GM19351 (cell line): ENCODE measurements around the gene NEDD8.

Source experiments
- ATAC-seq: cut with Tn5 transposase; IDR thresholded peaks from one replicate; pipeline ENCODE4 v1.9.1; 2021; ENCODE audit warnings: mild to moderate bottlenecking, moderate library complexity; ENCODE audit not compliant: unreplicated experiment

Gene NEDD8

DNA sequence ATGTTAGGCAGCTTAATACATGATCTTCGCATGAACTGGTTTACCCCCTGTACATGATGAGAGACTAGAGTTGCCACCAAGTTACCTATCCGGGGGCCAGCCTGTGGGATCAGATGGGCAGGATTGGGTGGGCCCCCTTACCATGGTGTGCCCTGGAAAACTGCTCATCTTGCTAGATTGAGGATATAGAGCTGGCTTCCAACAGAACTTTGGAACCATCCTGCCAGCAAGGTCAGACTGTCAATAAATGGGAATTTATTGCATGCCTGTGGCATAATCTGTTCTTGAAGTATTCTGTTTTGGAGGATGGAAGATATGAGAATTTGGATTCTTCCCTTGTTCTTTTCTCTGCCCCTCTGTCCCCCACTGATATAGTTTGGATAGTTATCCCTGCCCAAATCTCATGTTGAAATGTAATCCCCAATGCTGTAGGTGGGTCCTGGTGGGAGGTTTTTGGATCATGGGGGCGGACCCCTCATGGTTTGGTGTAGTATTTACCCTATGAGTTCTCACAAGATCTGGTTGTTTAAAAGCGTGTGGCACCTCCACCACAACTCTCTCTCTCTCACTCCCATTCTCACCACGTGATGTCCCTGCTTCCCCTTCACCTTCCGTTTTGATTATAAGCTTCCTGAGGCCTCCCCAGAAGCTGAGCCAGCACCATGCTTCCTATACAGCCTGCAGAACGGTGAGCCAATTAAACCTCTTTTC is 33.2 kb downstream of the NEDD8 start:
- ATAC-seq, result no peak

DNA sequence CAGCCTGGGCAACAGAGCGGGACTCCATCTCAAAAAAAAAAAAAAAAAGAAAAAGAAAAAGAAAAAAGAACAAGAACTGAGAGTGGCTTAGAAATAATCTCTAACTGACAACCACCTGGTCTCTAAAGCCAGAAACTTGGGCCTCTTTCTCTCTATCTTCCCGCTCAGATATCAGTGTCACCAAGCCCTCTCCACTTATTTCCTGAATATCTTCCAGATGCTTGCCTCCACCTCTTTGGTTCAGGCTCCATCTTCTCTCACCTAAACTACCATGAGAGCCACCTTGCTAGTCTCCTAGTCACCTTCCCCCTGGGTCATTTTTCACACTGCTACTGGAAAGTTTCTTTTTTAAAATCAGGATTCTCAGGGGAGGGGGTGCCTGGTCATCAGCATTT is 35.1 kb downstream of the NEDD8 start:
- ATAC-seq, result no peak

DNA sequence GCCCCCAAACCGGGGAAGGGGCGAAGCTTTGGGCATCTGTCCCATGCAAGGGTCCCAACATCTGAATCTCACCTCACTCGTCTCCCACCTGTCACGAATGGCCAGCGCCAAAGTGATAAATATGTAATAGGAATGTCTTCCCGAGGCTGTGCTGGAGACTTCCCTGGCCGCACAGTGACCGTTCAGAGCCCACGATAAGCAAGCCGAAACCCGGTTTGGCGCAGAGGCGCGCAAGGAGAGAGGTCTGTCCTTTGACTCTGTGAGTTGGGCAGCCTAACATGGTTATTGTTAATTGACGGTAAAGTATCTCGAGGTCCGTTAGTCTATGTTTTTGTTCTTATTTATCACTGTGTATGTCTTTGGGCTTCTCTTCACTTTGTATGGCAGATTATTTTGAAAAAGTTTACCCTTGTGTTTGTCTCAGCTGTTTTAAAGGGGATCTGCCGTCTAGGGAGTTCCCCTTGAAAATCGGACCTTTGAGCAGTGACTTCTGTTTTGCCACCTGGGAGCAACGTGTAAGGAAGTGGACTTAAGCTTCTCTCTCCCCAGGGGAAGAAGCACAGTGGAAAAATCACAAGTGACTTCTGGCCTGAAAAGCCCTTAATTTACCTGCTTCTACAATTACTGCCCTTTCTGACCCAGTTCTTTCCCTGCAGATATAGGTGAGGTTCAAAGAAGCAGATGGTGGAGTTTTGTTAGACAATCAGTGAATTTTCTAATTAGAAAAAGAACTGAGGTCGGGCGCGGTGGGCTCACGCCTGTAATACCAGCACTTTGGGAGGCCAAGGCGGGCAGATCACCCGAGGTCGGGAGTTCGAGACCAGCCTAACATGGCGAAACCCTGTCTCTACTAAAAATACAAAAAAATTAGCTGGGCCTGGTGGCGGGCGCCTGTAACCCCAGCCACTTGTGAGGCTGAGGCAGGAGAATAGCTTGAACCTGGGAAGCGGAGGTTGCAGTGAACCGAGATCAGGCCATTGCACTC is 35.8 kb downstream of the NEDD8 start:
- ATAC-seq, result peak; percentile 16

DNA sequence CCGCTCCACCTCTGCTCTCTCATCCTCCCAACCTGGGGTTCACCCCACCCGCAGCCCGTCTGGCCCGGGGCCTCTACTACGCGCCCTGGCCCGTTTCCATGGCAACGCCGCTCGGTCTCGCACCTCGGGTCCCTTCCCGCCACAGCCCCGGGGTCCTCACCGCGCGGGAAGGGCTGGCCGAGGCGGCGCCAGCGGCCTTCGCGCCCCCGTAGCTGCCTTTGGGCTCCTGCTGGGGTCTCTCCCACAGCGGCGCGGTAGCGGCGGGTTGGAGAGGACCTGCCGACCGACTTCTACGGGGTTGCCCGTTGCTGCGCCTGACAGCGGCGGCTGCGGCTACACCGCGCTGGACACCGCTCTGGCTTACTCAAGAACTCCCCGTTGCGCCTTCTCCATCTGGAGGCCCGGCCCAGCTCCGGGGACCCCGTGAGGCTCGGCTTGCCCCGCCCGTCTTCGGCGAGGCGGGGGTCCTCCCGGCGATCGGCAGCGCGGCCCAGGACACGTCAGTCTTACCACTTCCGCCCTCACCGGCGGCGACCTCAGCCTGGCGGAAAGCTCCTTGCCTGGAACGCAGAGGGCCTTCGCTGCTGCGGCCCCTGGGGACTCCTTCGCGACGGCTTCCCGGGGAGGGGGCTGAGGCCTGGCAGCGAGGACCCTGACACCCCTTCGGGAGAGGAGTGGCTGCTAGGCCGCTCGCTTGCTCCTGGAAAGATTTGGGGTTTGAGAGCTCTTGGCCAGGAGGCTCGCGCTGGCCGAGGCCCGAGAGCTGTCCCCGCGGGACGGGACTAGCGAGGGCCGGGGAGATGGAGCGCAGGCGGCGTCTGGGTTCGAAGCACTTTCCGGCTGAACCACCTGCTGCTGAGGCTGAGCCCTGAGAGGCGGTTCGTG is 36.7 kb downstream of the NEDD8 start, which contains the start of gene TM9SF1:
Gene TM9SF1, minus strand, starts transcription at position 256 of the 885 bp plus-strand sequence. CDS start 422 bp downstream, outside the sequence.
- peak; percentile 84 for ATAC-seq

DNA sequence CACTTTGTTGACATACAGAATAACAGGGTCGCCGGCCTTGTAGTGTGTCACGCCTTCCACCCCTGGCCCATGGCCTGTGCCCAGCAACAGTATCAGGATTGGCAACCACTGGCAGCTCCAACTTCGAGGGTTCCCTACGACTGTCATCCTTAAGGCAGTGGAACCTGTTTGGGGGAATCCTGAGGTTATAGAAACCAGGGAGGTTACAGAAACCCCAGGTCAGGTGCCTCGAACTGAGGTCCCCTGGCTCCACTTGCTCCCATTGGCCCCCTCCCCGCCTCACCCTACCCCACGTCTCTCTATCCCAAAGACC is 37.3 kb downstream of the NEDD8 start:
- no peak for ATAC-seq

DNA sequence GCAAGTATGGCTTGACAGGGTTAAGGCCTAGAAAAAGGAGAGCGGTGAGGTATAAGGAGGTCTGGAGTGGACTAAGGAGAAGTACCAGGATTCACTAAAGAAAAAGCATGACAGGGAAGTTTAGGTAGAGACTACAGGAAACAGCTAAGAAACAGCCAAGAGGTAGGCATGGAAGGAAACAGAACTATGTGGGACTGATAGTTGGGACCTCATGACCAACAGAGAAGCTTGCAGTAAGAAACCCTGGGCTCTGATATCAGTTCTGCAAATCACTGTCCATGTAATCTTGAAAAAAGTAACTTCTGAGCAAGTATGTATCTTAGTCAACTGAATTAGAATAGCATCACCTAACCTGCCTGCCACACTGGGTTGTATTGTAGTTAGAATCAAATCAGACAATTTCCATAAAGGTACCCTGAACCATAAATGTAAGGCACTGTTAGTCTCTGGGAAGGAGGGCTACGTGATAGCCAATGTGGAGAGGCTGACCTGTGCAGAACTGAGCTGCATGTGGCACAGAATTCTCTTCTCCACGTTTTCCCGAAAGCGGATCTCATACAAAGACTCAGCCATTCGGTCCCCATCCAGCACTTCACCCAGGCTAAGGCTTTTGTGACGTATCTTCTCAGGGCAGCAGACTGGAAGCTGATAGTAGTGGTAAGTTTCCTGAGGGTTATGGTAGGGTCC is 37.8 kb downstream of the NEDD8 start:
- ATAC-seq, result no peak

DNA sequence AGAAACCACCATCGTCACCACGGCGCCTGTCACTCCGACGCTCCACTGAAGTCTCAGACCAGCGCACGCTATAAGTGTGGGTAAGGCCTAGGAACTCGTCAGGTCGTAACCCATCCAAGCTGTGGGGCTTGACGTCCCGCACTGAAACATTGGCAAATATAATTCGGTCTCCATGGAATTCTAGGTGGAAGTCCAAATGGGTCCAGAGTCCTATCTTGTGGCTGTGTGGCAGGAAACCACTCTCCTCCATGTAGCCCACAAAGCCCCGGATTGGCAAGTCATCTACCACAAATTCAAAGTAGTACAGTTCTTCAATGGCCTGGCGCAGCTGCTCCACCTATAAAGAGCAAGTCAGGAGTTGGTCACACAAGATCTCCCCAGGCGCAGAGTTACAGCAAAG is 39.2 kb downstream of the NEDD8 start:
- ATAC-seq, result no peak

DNA sequence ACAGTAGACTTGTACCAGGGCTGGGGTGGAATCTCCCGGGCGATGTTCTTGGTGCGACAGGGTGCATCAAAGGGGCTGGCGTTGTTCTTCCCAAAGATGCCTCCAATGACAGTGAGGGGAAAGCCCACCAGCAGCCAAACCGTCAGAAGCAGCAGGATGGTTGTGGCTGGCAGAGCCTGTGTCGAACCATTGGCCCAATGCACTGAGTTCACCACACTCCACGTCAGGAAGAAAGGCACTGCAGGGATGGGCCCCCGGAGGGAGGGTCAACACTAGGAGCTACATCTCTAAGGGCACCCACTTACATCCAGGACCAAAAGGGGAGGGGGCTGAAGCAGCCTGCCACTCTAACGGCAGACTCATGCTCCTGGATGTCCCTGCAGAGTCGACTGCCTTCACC is 41.8 kb downstream of the NEDD8 start:
- ATAC-seq, result no peak

DNA sequence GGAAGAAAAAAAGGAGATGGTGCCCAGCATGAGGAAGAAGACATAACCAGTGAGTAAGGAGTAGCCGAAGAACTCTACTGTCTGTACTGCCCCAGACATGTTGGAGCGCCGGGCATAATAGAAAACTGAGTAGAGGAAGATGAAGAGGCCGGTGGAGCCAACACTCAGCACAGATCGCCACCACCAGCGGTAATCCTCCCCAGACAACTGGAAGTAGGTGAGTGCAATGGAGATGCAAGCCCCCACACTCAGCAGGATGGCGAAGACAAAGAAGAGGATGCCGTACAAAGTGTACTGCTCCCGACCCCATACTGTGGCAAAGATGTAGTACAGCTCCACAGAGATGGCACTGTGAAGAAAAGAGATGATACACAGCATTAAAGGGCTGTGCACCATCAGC is 42.7 kb downstream of the NEDD8 start:
- no peak for ATAC-seq

DNA sequence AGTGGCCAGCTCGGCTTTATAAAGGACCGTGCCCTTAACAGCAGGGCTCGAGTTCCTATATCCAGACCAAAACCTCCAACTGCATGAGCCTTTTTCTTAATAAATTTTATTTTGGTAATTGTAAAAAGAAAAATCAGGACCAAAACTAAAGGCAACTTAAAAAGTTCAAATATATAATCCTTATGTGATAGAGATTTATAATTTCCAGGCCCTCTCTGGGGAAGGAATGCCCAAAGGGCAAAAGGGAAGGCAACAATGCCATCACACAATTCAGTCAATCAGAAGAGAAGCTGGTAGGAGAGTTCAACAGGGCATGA is 43.1 kb downstream of the NEDD8 start:
- no peak for ATAC-seq

DNA sequence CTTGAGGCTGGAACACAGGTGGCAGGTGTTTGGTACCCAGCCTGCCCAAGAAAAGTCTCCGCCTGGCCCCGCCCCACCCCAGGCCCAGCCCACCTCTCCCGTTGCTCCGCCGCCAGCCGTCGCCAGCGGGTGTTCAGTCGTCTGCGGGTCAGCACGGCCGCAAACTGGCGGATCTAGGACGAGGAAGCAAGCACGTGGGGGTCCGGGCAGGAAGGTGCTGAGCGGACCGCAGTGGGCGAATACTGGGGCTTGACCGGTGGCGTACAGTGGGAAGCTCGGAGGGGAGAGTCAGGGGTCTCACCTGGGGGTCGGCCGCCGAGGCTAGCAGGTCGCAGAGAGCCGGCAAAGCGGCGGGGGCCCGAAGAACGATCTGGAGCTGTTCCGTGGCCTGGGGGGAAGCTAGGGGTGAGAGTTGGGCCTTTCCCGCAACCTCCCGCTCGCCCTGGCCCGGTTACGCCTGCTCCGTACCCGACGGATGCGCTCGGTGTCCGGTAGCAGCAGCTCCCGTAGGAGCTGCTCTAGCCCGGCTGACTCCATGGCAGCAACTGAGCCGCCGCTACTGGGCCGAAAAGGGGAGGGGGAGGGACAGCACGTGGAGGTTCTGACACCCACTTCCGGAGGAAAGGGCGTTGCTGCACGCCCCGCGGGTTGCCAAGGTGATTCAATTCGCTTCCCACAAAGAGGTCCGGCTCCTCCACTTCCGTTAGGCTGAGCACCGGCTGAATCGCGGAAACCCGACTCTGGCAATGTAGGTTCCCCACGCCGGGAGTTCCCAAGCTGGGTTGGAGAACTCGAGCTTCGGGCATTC is 43.7 kb downstream of the NEDD8 start, which contains the start of gene IPO4:
Gene IPO4, minus strand, starts transcription at position 566 of the 808 bp plus-strand sequence. Its CDS starts 29 bp downstream, at position 537.
- peak; percentile 95 for ATAC-seq

DNA sequence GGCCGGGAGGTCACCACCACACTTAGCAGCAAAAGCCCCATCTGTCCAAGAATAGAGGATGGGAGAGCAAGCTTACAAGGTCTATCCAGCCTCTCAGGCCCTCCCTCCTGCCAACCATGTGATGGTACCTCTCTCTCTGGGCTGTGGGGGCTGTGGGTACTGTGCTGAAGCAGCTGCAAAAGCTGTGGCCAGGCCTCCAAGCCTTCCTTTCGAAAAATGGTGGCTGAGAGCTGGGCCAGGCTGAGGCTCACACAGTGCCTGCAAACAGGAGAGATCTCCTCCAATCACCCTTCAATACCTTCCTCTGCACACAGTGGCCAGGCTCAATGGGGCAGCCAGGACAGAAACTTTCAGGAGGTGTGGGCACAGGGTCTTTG is 44.6 kb downstream of the NEDD8 start:
- ATAC-seq, result no peak

DNA sequence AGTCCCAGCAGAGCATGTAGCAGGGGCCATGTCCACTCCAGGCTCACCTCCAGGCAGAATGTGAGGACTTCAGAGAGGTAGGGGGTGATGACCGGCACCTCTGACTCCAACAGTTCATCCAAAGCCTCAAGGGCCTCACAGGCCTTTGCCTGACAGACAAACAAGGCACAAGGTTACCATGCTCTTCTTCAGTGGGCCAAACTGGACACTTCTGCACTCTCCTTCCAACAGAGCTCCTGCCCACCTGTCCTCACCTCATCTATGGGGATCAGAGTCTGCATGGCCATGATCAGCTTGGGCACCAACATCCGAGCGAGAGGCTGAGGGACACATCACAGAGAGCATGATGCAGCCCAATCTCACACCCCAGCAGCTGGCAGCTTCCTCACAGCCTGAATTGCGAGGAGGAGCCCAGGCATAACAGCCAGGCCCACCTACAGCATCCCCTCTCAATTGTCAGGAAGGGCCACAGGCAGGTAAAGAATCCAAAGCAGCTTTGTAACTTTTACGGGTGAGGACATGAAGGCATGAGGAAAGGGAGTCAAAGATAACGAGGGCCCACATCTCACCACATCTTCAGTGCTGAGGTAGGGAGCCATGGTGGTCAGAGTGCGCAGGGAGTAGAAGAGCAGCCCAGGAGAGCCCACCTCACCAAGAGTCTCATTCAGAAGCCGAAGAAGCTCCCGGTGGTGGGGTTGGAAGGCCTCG is 45.2 kb downstream of the NEDD8 start:
- ATAC-seq, result no peak

DNA sequence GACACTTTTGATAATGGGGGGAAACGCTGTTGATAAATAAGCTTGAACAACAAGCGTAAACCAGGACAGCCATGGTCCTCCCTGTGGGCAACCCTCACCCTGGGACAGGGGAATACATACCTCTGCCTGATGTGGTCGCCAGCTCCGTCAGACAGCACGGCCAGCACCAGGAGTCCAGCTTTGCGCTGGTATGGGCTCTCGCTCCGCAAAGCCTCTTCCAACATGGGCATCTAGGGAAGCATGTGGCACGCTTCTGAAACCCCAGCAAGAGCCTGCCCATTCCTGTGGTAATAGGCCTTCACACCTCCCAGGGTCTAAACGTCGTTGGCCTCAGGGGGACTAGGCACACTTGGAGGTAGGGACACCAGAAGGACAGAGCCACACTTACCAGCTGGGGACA is 46.4 kb downstream of the NEDD8 start:
- ATAC-seq, result no peak

DNA sequence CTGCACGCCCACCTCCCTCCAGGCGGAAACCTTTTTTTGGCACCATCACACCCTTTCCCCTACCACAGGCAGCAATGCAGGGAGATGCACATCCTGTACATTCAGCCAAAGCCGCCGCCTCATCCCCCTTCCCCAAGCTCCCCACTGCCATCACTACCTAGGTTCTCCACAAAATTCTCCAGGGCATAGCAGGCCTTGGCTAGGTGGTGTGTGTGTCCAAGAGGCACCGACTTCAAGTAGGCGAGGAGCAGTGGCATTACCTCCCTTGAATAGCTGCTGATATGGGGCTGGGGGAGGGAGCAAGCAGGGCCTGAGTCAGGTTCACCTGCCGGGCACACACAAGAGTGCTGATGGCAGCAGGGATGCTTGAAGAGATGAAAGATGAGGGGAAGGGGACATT is 47.1 kb downstream of the NEDD8 start:
- no peak for ATAC-seq

DNA sequence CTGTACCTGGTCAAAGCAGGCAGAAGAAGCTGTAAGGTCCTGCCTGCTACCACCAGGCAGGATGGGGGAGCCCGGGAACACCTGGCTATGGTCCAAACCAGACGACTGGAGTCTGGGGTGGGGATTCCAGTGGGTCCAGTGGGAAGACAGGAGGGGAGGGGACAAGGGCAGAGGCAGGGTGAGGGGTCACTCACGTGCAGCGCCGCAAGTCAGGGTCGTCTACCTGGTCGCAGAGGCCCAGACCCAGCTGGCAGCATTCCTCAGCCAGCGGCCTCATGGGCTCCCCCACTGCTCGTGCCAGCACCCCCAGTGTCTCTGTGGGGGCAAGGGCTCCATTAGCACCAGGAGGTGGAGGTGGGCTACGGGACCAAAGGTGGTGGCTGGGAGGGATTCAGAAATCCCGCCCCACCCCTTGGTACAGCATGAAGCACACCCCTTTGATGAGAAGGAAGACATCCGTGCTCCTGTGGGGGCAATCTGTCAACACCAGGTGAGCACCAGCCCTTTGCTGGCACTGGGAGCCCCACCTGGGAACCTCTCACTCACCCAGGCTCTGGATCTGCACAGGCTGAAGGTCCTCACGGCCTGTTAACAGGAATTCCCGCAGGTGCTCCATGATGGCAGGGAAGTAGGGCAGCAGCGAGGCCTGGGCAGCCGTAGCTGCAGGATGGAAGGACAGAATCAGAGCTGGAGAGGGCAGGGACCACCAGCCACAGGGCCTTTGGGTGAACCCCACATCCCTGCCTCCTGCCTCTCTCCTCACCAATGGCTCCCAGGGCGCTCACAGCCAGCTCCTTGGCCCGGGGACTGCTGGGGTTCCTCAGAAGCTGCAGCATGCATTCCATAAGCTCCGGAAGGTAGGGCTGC is 47.8 kb downstream of the NEDD8 start:
- no peak for ATAC-seq

DNA sequence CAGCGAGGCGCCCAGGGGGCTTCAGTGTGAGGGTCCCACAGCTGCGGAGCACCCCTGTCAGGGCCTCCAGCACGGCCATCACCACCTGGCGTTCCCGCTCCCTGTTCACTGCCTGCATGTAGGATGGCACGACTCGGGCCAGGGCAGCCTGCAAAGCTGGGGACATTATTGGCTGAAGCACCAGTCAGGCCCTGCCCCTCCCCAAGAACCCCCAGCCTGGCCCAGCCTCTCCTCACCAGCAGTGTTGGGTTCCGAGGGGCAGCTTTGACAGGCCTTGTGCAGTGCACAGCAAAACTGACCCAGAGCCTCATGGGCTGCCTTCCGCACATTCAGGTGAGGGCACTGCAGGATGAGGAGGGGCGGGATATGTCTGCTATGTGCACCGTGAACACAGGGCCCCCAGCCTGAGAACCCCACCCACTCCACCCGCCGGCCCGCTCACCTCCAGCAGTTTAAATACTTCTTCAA is 49.1 kb downstream of the NEDD8 start:
- no peak for ATAC-seq
